HG03457 (cell line): ENCODE data around the gene ELP1.
"Not testable (repeated sequence)": the region's sequence is repeated elsewhere in the genome, so short reads cannot be mapped to it uniquely, and the experiment has no call there.

Experiments
- ATAC-seq: cut with Tn5 transposase; IDR thresholded peaks from one replicate; pipeline ENCODE4 v1.9.1; 2021; ENCODE audit warnings: moderate number of reproducible peaks; ENCODE audit not compliant: unreplicated experiment

ELP1 gene

DNA sequence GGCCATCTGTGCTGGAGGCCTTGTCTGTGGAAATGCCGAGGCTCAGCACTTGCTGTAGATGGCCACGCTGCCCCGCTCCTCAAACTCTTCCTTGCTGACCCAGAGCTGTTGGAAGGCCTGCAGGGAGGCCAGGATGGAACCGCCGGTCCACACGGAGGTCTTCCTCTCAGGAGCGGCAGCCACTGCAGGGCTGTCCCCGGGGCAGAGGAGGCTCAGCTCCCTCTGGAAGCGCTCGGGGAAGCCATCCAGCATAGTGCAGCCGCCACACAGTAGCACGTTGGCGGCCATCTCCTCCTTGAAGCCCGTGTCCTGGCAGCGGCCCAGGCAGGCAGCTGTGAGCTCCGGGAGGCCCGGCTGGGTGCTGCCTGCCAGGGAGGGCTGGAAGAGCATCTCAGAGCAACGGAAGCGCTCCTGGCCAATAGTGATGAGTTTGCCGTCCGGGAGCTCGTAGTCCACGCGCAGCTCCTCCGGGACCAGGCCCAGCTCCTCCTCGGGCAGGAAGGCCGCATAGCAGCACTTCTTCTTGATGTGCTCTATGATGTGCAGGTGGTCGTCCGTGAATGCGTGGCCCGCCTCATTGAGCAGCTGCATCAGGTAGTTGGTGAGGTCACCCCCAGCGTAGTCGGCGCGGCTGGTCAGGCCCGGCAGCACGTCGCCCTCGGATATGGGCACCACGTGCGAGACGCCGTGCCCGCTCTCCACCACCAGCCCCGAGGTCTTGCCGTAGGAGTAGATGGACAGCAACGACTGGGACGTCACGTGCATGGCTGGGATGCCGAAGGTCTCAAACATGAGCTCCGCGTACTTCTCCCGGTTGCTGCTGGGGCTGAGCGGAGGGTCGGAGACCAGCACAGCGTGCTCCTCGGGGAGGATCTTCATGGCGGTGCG, 79.0 kb downstream of the ELP1 start:
- no peak for ATAC-seq

DNA sequence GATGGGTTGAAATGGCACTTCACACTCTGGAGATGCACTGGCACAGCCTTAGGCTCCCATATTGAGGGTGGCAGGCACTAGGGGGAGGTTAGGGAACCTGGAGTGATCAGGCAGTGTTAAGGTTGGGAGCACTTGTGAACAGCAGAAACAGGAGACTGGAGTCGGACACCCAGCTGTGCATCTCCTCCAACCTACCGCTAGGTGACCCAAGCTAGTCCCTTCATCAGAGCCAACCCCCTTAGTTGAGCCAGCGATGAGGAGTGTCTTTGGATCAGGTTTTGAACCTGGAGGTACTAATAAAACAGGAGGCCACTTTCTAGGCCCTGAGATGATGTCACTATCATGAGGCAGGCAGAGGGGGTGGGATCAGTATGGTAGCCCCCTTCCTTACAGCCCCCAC, 79.8 kb downstream of the ELP1 start:
- no peak for ATAC-seq

DNA sequence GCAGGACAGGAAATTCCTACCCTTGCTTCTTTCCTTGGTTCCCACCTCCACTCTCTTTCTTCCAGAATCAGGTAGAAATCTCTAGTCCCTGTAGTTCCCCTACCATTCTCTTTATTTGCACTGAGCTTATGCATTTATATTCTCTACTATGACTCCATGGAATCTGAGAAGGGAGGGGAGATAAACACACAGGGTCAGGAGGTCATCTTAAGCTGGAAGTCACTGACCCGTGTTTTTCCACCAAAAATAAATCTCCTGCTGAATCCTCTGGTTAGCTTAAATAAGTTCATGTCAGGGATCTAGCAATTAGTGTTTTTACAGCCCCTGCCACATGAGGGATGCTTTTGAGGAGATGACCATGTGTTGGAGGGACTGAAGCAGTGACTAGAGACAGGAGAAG, 81.8 kb downstream of the ELP1 start:
- ATAC-seq: no peak

DNA sequence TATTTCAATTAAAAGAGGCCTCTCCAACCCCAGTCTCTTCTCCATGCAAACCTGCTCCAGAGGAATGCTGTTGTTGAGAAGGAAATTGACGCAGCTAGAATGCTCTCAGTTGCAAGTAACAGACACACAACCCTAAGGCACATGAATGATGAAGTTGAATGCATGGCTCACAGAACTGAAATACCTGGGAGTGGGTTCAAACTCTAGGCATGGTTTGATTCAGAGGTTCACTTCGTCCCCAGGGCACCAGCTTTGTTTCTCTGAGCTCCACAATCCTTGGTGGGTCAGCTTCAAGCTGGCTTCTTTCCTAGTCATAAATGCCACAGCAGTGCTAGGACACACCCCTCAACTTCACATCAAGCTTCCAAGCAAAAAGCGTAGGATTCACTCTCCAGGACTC, 82.8 kb downstream of the ELP1 start:
- ATAC-seq: no peak

DNA sequence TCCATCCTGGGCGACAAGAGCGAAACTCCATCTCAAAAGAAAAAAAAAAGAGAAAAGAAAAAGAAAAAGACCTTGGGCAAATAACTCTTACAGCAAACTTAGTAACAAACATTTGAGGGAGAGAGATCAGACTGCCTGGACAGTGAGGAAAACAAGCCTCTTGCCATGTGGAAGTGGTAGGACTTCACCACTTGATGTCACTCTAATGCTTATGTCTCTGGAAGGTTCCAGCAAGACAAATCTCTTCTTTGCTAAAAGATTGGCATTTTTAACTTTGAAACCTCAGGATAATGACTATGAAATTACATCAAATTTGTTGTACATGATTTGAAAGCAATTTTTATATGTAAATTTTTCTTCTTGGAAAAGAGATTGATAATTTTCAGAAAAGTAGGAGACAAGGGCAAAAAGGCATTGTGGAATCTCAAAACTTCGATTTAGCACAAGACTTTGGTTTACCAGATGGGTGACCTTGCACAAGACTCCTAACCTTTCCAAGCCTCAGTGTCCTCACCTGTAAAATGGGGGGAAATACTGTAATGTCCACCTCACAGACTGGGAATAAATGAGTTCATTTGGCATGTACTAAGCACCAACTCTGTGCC, 83.5 kb downstream of the ELP1 start:
- ATAC-seq: no peak

DNA sequence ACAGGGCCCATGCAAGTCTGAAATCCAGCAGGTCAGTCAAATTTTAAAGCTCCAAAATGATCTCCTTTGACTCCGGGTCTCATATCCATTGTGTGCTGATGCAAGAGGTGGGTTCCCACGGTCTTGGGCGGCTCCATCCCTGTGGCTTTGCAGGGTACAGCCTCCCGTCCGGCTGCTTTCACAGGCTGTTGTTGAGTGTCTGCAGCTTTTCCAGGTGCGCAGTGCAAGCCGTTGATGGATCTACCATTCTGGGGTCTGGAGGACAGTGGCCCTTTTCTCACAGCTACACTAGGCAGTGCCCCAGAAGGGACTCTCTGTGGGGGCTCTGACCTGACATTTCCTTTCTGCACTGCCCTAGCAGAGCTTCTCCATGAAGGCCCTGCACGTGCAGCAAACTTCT, 85.6 kb downstream of the ELP1 start:
- not testable (repeated sequence) for ATAC-seq

DNA sequence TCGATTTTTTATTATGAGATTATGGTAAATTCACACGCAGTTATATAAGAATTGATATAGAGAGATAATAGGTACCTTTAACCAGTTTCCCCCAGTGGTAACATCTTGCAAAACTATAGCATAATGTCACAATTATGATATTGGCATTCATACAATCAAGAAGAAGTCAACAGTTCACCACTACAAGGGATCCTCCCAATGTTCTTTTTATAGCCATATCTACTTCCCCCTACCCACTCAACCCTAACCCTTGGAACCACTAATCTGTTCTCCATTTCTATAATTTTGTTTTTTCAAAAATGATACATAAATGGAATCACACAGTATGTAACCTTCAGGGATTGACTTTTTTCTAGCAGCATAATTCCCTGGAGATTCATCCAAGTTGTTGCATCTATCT, 88.0 kb downstream of the ELP1 start:
- no peak for ATAC-seq

DNA sequence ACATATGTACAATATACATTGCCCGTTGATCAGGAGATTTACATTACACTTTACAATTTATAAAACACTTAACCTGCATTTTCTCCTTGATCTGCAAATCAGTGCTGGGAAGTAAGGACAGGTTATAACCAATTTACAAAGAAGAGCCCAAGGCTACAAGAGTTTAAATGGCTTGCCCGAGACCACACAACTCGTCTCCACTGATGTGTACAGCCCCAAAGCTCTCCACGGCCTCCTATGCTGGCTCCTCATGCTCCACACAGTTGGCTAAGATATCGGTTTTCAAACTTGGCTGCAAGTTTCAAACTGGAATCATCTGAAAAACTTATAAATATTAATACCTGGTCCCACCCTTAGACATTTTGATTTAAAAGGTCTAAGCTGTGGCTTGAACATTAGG, 88.4 kb downstream of the ELP1 start:
- ATAC-seq: no peak

DNA sequence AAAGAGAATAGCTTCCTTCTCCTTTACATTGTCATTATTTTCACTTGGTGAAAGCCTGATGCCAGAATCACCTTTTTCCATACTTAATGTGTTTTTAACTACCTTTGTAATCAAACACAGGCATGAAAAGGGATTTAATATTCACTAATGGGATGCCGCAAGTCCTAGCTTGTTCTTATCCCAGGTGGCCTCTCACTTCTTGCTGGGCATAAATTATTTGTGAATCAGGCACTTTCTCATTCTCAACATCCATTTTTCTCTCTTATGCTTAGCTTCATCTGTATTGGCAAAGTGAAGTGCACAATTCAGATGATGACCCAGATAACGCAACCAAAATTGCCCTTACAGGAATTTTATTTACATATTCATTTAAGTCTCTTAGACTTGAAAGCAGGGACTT, 89.1 kb downstream of the ELP1 start:
- no peak for ATAC-seq

DNA sequence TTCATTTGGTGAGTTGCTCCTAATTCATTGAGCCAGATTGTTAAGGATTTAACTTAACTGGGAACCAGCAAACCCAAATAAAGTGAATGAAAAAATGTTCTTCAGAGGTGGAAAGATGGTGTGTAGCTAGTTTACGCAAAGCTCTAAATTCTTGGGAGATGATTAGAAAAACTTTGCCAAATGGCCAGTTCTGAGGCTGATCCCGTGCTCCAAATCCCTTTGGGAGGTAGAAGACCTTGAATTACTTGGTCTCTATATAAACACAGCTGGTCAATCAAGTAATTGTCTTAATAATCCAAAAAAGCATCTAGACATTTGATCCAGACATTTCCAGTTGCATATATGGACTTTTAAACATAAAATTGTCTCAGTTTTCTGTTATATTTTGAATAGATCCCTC, 89.5 kb downstream of the ELP1 start:
- ATAC-seq: no peak

DNA sequence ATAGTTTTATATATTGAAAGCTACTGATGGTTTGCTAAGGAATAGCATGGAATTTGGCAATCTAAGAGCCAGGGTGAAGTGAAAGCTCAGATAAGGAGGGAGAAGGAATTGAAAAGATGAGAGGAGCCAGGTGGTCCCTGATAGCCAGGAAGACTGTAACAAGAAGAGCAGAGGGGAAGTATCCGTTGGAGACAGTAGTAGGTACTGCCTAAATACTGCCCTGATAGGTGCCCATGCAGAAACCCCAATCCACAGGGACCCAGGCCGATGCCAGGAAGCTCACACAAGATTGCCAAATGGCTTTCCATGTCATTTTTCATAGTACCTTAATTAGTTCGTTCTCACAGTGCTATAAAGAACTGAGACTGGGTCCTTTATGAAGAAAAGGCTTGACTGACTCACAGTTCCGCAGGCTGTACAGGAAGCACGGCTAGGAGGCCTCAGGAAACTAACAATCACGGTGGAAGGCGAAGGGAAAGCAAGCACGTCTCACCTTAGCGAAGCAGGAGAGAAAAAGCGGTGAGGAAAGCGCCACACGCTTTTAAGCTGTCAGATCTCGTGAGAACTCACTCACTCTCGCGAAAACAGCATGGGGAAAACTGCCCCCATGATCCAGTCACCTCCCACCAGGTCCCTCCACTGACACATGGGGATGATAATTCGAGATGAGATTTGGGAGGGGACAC, 91.2 kb downstream of the ELP1 start:
- ATAC-seq: no peak

DNA sequence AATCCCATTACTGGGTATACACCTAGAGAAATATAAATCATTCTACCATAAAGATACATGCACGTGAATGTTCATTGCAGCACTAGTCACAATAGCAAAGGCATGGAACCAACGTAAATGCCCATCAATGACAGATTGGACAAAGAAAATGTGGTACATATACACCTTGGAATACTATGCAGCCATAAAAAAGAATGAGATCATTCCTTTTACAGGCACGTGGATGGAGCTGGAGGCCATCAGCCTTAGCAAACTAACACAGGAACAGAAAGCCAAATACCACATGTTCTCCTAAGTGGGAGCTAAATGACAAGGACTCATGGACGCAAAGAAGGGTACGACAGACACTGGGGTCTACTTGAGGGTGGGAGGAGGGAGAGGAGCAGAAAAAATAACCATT, 94.4 kb downstream of the ELP1 start:
- ATAC-seq: not testable (repeated sequence)

DNA sequence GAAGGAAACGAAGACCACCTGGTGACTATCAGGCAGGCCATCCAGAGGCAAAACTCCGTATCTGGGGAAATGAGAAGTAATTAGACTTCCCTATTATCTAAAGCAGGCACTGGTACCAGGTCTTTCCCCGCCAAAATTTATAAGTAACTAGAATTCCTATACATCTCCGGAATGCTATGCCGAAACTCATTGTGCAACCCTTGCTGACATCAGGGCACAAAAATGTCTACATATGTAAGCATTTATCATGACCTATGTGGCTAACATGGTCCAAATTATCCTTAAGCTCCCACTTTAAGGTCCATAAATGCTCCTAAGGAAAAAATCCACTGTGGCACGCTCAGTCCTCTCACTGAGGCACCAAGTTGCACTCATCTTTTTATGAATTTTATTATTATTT, 95.9 kb downstream of the ELP1 start:
- no peak for ATAC-seq

DNA sequence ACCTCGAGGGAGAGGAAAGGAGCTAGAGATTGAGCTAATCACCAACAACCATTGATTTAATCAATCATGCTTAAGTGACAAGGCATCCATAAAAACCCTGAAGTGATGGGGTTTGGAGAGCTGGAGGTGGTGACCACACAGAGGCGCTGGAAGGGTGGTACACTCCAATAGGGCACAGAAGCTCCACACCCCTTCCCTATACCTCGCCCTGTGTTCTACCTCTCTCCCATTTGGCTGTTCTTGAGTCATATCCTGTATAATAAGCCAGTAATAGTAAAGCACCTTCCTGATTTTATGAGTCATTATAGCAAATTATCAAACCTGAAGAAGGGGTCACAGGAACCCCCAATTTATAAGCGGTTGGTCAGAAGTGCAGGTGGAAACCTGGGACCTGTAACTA, 96.4 kb downstream of the ELP1 start:
- no peak for ATAC-seq

DNA sequence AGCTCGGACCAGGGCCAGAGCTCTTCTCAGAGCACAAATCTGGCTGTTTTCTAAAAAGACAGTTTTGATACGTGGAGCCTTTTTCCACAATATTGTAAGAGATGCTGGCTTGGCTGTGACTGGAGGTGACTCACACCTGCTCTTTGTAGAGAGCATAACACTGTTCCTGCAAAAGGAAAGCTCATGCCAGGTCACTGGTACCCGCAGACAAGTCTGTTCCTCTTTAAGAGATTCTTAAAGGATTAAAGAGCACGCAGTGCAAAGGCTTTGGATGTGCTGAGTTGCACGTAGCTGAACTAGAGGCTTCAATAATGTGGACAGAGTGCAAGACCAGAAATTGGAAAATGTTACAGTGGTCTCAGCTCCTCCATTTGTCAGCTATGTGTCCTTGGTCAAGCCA, 97.1 kb downstream of the ELP1 start:
- no peak for ATAC-seq

DNA sequence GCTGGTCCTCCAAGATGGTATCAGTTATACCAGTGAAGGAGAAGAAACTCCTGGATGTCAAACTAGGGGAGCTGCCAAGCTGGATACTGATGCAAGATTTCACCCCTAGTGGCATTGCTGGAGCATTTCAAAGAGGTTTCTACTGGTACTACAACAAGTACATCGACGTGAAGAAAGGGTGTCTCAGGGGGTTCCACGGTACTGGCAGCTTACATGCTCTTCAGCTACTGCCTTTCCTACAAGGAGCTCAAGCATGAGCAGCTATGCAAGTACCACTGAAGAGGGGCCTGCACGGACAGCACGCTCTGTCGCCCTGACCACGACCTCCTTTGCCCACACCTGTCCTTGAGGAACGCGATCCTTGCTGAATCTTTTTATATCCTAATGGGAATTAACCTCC, 97.6 kb downstream of the ELP1 start:
- no peak for ATAC-seq

DNA sequence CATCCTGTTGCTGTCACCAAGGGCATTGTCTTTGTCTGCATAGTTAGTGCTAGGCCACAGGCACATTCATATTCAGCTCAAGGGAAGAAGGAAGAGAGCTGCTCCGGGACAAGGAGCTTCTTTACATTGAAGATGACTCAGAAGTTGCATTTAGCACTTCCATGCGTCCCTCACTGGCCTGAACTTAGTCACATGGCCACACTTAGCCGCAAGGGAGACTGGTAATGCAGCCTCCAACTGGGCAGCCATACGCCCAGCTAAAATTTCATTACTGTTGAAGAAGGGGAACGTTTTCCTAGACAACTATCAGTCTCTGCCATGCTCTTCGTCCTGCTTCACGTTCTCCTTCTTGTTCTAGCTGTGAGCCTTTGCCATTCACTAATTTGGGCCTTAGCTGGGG, 98.1 kb downstream of the ELP1 start:
- ATAC-seq: no peak

DNA sequence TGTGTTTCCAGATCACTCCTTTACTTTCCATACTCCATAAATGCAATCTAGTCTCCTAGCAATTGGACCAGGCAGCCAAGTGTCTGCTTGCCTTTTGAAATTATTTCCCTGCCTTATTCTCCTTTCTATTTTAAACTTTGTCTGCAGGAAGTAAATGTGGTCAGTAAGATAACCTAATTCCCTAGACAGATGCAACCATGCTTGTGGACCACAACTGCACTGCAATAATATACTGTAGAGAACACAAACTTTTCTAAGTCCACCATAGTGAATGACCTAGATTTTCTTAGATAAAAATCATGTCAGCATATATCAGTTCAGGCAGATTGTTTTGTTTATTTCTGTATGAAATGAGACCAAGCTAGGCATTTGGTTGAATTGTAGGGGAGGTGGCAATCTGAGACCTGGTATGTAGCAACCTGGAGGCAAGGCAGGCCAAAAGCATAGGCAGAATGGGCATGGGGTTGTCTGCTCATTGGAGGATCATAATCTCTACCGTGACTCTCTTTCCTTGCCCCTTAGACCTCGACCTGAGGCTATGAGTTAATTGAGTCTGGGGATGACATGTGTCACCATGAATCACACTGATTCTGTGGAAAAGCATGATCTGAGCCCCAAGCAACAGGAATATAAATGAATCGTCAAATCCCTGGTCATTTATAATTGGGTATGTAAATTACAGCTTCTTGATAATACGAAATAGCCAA, 98.8 kb downstream of the ELP1 start:
- ATAC-seq: no peak

DNA sequence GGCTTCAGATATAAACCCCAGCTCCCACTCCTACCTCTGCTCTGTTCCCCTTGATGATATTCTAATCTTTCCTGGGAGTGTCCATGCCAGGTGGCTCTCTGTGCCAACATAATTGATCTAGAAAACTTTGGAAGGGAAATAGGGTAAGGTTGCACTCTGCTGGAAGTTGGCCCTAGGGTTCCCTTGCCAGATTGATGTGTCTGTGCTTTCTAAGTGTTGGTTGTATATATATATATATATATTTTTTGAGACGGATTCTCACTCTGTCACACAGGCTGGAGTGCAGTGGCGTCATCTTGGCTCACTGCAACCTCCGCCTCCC, 101.8 kb downstream of the ELP1 start:
- ATAC-seq: no peak

DNA sequence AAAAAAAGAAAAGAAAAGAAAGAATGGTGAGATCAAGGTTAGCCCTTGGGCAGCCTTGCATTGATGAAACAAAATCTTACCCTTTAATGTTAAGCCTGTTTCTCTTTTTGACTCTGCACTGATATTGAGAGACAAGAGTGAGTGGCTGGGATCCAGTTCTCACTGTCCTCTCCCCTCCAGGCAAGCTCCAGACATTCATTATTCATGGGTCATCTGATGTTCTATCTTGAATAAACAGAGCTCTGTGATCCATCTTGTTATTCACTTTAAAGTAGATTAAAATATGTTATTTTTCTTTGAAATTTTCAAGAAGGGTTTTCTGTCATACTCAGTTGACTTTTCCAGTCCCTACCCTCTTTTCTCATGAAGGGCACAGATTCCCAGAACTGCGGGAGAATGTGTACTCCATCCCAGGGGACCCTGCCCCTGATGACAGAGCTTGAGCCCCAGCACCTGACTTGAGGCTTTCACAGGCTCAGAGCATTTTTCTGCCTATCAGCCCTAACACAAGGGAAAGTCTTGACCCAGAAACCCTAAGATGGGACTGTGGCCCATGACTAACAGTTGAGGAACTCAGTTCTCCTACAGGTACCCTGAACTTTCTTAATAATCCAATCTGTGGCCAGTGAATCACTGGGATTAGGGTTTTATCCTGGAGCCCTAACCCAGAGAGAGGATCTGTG, 102.3 kb downstream of the ELP1 start:
- no peak for ATAC-seq

DNA sequence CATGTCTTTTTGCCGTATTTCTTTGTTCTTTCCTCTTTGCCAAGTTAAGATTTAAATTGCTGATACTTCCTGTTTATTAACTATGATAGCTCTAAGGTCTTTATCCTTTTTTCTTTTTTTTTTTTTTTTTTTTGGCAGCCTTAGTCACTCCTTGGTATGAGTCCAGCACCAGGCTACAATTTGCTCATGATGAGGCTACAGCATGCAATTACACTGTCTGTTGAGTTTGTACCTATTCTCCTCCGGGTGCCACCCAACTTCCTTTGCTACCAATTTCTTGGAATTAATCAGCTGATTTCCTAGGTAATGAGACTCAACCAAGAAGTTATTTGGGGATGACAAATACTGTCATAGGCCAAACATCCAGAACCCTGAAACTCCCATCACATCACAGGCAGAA, 103.7 kb downstream of the ELP1 start:
- ATAC-seq: no peak
